Left cardiac atrium (tissue), 4 donors: Measurements from ENCODE around the gene IDH3A. TPM values are rescaled to one million over a fixed set of nuclear protein-coding genes. Genes with fewer than 3 reads are reported as not detected.

Experiments
- ATAC-seq, 2 donors: fragments of 200-7000 bp; cut with Tn5 transposase; one replicate each; pipeline ENCODE4 v1.9.1; 2020; ENCODE audit warnings: mild to moderate bottlenecking in 2 of 2, moderate library complexity in 2 of 2
- DNase-seq: peaks from one replicate; pipeline ENCODE4 v3.0.0-alpha.2; 2020
- intact Hi-C, 2 donors: fragments of 100-400 bp; cut with DNase I; formaldehyde crosslinking; loops; one replicate each; pipeline versions ENCODE4 v1.14.1 to v1.15.1; 2022 to 2023
- total RNA-seq, 2 donors: library from RNA; stranded (reverse); fragmentation: NEBNext Ultra II Directional; extraction: Animal tissue kit (Norgen Biotek cat#: 25700); gene quantifications; one replicate each; pipeline ENCODE4 v1.2.1, GENCODE V29; 2021
- donor health status: DM: no; HTN: yes; CAD: no.
- donor health status: DM: no; HTN: yes; CAD: no; lungs with severe emphysema.
- donor health status: DM: yes; HTN: yes; CAD: no.
- donor health status: Dilated cardiomyopathy.

IDH3A gene
- total RNA-seq, 2 donors from 2014 or later, result 353 to 512 TPM

- intact Hi-C loops, result loop anchor here (5.0 kb wide), 2 partner anchors 49 to 81 kb away; no protein-coding TSS in a partner anchor
- DNase-seq (peak; percentile 11), ATAC-seq (no peak)
These were observed 43.8 kb downstream of the IDH3A start for GRCh38 chr15:78192826-78193594.

- DNase-seq, result peak; percentile 17
- intact Hi-C loops, result loop anchor here (5.0 kb wide), 2 partner anchors 48 to 82 kb away; no protein-coding TSS in a partner anchor
- no peak for ATAC-seq
These were observed 44.8 kb downstream of the IDH3A start for GRCh38 chr15:78193731-78194567.

GRCh38 chr15:78194568-78194925, 45.4 kb downstream of the IDH3A start:
- DNase-seq (peak; percentile 15), ATAC-seq (no peak)
- intact Hi-C loops, result loop anchor here (5.0 kb wide), 2 partner anchors 48 to 82 kb away; no protein-coding TSS in a partner anchor

- intact Hi-C loops, result loop anchor here in 1 of 2 donors (5.0 kb wide), 1 partner anchor 83 kb away; no protein-coding TSS in a partner anchor
- no peak for DNase-seq
- peak; percentile 82 to 88 for ATAC-seq
These were observed 46.6 kb downstream of the IDH3A start for GRCh38 chr15:78195735-78196201.

- intact Hi-C loops, result loop anchor here in 1 of 2 donors (5.0 kb wide), 1 partner anchor 85 kb away; no protein-coding TSS in a partner anchor
- DNase-seq (no peak), ATAC-seq (peak in 1 of 2 donors; percentile 39)
These were observed 48.5 kb downstream of the IDH3A start for GRCh38 chr15:78197632-78198031.

- intact Hi-C loops, result loop anchor here in 1 of 2 donors (5.0 kb wide), 1 partner anchor 37 kb away; no protein-coding TSS in a partner anchor
- ATAC-seq, result no peak
- no peak for DNase-seq
These were observed 51.2 kb downstream of the IDH3A start for GRCh38 chr15:78200276-78200930.

- no peak for ATAC-seq
- no peak for DNase-seq
- intact Hi-C loops, result loop anchor here in 1 of 2 donors (5.0 kb wide), 1 partner anchor 36 kb away; no protein-coding TSS in a partner anchor
These were observed 52.4 kb downstream of the IDH3A start for GRCh38 chr15:78201281-78202190.

GRCh38 chr15:78203346-78204225, 54.4 kb downstream of the IDH3A start:
- DNase-seq (peak; percentile 57), ATAC-seq (peak; percentile 61 to 78)
- intact Hi-C loops, result loop anchor here in 1 of 2 donors (5.0 kb wide), 1 partner anchor 34 kb away; no protein-coding TSS in a partner anchor

- DNase-seq (peak; percentile 40), ATAC-seq (peak; percentile 47 to 76)
- intact Hi-C loops, result loop anchor here in 1 of 2 donors (5.0 kb wide), 1 partner anchor 33 kb away; no protein-coding TSS in a partner anchor
These were observed 55.5 kb downstream of the IDH3A start for GRCh38 chr15:78204351-78205309.

GRCh38 chr15:78205337-78205736, 56.2 kb downstream of the IDH3A start:
- ATAC-seq (peak in 1 of 2 donors; percentile 1), DNase-seq (no peak)
- intact Hi-C loops, result no loop called here

GRCh38 chr15:78205856-78206255, 56.7 kb downstream of the IDH3A start:
- DNase-seq (no peak), ATAC-seq (no peak)
- intact Hi-C loops, result no loop called here

GRCh38 chr15:78206326-78207109, 57.4 kb downstream of the IDH3A start:
- intact Hi-C loops, result no loop called here
- DNase-seq (no peak), ATAC-seq (no peak)

- DNase-seq (no peak), ATAC-seq (no peak)
- intact Hi-C loops, result no loop called here
These were observed 57.9 kb downstream of the IDH3A start for GRCh38 chr15:78207110-78207458.

GRCh38 chr15:78207641-78208340, 58.6 kb downstream of the IDH3A start:
- no peak for ATAC-seq
- DNase-seq, result no peak
- intact Hi-C loops, result no loop called here
